DMS53 treated with DMSO at 0.1 percent for 48 hours (cell line): ENCODE measurements around the gene ATIC.

Source experiments
- DNase-seq: peaks from one replicate; lab custom pipeline; 2025; ENCODE audit not compliant: unreplicated experiment; lab: John Stamatoyannopoulos, UW

ATIC gene

DNA sequence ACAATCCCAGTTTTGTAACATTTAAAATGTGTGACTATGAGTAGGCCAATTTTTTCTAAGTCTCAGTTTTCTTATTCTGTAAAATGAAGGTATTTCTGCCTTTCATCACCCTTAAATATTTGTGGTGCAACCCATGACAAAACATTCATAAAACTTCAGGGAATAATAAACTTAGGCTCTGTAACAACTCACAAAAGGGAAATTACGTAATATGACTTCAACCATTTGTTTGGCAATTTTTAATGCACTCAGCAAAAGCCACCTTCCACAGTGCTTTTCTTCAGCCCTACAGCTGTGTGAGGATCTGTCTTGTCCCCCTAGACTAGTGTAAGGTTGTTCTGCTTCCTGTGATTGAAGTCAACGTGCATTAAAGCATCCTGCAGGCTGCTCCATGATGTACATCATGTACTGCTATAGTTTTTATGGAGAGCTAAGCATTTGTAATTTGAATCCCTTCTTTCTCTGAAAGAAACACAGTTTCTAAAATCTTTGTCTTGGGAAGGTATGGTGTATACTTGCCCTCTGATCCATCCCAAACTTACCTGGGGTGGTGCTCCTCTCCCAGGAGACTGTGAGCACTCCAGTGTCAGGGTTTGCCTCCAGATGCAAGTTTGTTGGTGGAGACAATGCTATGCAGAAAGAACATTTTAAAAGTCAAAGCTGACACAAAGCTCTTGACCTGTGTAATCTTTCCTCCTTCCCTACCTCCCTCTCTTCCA lies 84.9 kb downstream of the ATIC start:
- DNase-seq, result no peak

DNA sequence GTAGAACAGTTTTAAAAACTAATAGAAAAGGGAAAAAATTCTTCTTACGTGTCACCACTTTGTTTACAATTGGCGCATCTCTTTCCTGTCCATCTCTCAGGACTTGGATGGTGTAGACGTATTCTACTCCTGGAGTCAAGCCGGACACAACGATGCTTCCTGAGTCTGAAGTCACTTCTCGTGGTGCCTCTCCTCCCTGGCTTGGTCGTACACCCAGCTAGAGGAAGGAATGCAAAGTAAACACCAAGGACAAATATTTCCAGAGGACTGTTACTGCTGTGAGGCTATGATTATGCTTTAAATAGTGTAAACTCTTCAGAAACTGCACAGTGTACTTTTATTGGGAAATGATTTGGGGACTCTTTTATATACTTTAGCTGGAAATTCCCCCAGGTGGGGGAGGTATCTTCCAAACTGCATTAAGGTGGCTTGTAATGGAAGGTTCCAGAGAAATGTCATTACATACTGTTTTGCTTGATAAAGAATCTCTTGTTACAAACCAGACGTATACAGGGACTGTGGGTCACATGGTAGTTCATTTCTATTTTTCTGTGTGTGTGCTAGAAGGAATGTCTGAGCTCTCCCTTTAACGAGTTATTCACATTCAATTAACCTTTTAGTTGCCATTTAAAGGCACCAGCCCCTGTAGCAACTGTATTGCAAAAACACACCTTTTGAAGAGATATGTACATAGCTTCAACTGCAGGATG lies 85.9 kb downstream of the ATIC start:
- no peak for DNase-seq

DNA sequence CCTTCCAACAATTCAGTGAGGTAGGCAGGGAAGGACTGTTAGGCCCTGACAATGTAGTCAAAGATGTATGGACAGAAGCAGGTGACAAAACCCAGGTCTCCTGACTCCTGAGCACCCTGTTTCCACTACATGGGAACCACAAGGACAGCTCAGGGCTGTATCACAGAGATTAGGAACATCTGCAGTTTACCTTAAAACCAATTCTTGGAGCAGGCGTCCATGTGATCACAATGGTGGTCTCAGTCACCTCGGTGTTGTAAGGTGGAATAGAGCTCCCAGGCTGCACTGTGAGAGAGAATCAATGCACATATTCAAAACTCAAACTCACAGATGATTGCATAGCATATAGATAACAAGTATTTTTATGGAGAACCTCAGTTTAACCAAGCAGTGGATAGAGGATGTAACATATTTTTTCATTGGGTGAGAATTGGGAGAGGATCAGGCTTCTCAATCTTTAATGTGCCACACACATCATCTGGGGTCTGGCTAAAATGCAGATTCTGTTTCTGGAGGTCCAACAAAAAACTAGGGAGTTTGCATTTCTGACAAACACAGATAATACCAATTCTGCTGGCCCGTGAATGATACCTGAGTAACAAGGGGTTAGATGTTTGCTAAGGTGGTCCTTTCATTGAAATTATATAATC lies 87.3 kb downstream of the ATIC start:
- DNase-seq, result no peak
